ENCODE measurements around the gene LHFPL3. TPM values are rescaled to one million over a fixed set of nuclear protein-coding genes. Genes with fewer than 3 reads are reported as not detected.
"Not testable (repeated sequence)": the region's sequence is repeated elsewhere in the genome, so short reads cannot be mapped to it uniquely, and the experiment has no call there.

The LHFPL3 gene
- total RNA-seq, 1 donor from 2014 or later, result not detected

DNA sequence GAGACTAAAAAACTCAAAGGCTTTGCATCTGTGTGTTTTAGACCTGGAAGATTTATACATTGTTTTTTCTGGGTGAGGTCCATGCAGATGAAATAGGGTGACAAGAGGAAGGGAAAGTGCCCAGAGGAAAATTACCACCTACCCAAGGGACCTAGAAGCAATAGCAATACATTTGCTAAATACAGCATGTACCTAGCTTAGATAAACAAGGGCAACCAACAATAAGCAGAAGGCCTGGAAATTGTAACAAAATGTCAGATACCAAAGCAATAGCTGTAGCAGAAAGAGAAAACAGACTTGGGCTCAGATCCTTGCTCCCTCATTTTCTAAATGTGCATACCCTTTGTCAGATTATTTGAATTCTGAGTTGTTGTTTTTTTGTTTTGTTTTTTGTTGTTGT lies 367.2 kb downstream of the LHFPL3 start:
- intact Hi-C loops (cut with micrococcal nuclease), result no loop called here
- no peak overlapping the region for H3K4me3 Mint-ChIP-seq
- TF ChIP-seq, protein P1, sequence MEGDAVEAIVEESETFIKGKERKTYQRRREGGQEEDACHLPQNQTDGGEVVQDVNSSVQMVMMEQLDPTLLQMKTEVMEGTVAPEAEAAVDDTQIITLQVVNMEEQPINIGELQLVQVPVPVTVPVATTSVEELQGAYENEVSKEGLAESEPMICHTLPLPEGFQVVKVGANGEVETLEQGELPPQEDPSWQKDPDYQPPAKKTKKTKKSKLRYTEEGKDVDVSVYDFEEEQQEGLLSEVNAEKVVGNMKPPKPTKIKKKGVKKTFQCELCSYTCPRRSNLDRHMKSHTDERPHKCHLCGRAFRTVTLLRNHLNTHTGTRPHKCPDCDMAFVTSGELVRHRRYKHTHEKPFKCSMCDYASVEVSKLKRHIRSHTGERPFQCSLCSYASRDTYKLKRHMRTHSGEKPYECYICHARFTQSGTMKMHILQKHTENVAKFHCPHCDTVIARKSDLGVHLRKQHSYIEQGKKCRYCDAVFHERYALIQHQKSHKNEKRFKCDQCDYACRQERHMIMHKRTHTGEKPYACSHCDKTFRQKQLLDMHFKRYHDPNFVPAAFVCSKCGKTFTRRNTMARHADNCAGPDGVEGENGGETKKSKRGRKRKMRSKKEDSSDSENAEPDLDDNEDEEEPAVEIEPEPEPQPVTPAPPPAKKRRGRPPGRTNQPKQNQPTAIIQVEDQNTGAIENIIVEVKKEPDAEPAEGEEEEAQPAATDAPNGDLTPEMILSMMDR (IDR thresholded peaks at IDR 0.05), result no peak
- ATAC-seq (ENCODE audit: low read depth), result no peak
- no peak for DNase-seq
- H3K9me3 Mint-ChIP-seq, result no peaks in the 10 kb centered on the region
- H3K4me1 Mint-ChIP-seq, result no peaks in the 10 kb centered on the region
- no peak overlapping the region for H3K27ac Mint-ChIP-seq
- CTCF ChIA-PET, result no interaction called here
- H3K27me3 Mint-ChIP-seq, result peaks cover 2% of the 10 kb centered on the region
- POLR2A ChIA-PET, result no interaction called here
- H3K36me3 Mint-ChIP-seq (ENCODE audit: low read depth), result no peaks in the 10 kb centered on the region

DNA sequence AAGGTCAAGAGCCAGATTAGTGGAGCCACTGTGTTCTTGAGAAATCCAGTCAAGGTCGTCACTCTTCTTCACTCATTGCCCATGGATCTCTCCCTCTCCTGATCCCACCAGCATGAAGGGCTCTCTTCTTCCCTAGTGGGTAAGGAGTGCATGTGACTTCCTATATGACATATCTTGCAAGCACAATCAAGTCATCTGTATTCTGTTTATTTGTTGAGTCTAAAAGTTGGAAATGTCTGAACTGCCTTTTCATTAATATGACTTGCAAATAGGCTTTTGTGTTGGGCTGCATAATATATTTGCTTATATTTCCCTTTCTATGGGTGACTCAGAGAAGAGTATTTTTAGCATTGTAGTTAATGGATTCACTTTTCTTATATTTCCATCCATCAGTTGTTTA lies 371.9 kb downstream of the LHFPL3 start:
- H3K27ac Mint-ChIP-seq, result no peak overlapping the region
- ChIA-PET CTCF (no interaction called here), POLR2A (no interaction called here)
- TF ChIP-seq, protein P1 (IDR thresholded peaks at IDR 0.05), result no peak
- H3K9me3 Mint-ChIP-seq, result no peaks in the 10 kb centered on the region
- H3K36me3 Mint-ChIP-seq (ENCODE audit: low read depth), result no peaks in the 10 kb centered on the region
- H3K27me3 Mint-ChIP-seq, result no peaks in the 10 kb centered on the region
- no peak for DNase-seq
- no peak overlapping the region for H3K4me3 Mint-ChIP-seq
- H3K4me1 Mint-ChIP-seq, result no peaks in the 10 kb centered on the region
- no peak for ATAC-seq (ENCODE audit: low read depth)
- intact Hi-C loops (cut with micrococcal nuclease), result no loop called here

GRCh38 chr7:104721027-104721426 lies 392.6 kb downstream of the LHFPL3 start:
- POLR2A ChIA-PET; DNase-seq; ATAC-seq (ENCODE audit: low read depth); intact Hi-C loops (cut with micrococcal nuclease); H3K27ac Mint-ChIP-seq; H3K4me3 Mint-ChIP-seq; H3K9me3 Mint-ChIP-seq; H3K4me1 Mint-ChIP-seq; H3K27me3 Mint-ChIP-seq; CTCF ChIA-PET; H3K36me3 Mint-ChIP-seq (ENCODE audit: low read depth): not testable (repeated sequence)

GRCh38 chr7:104723001-104723400 lies 394.6 kb downstream of the LHFPL3 start:
- no peak for DNase-seq
- ChIA-PET POLR2A (no interaction called here), CTCF (no interaction called here)
- H3K4me3 Mint-ChIP-seq, result no peak overlapping the region
- peaks cover 2% of the 10 kb centered on the region for H3K9me3 Mint-ChIP-seq
- H3K36me3 Mint-ChIP-seq (ENCODE audit: low read depth), result no peaks in the 10 kb centered on the region
- no peak overlapping the region for H3K27ac Mint-ChIP-seq
- TF ChIP-seq, protein P1 (IDR thresholded peaks at IDR 0.05), result no peak
- intact Hi-C loops (cut with micrococcal nuclease), result no loop called here
- no peaks in the 10 kb centered on the region for H3K4me1 Mint-ChIP-seq
- ATAC-seq (ENCODE audit: low read depth), result no peak
- peaks cover 3% of the 10 kb centered on the region for H3K27me3 Mint-ChIP-seq

DNA sequence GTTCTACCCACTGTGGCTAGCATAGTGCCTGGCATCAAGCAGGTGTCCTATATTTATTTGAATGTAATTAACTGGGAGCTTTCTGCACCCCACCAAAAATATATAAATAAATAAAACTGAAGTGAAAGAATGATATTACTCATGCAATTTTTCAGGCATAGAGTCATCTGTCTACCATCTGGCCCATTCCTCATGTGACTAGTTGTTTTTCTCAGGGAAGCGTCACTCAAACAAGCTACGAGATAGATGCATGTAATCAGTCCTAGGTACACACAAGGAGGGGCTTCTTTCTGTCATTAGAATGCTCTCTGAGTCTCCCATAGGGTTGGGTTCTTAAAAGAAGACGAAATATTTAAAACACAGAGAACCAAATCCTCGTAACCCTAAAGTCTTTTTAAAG lies 430.1 kb downstream of the LHFPL3 start:
- TF ChIP-seq, protein P1 (IDR thresholded peaks at IDR 0.05), result no peak
- CTCF ChIA-PET, result no interaction called here
- intact Hi-C loops (cut with micrococcal nuclease), result no loop called here

GRCh38 chr7:104761892-104762291 lies 433.5 kb downstream of the LHFPL3 start:
- TF ChIP-seq, protein P1 (IDR thresholded peaks at IDR 0.05), result no peak
- H3K27me3 Mint-ChIP-seq, result peaks cover 9% of the 10 kb centered on the region
- peaks cover 6% of the 10 kb centered on the region for H3K9me3 Mint-ChIP-seq
- no peak overlapping the region for H3K4me3 Mint-ChIP-seq
- no peak overlapping the region for H3K27ac Mint-ChIP-seq
- DNase-seq (no peak), ATAC-seq (ENCODE audit: low read depth) (no peak)
- intact Hi-C loops (cut with micrococcal nuclease), result no loop called here
- ChIA-PET CTCF (no interaction called here), POLR2A (no interaction called here)
- H3K4me1 Mint-ChIP-seq, result no peaks in the 10 kb centered on the region
- H3K36me3 Mint-ChIP-seq (ENCODE audit: low read depth), result no peaks in the 10 kb centered on the region

More for the DNA sequence above, 430.1 kb downstream of the LHFPL3 start:
- no peaks in the 10 kb centered on the region for H3K4me1 Mint-ChIP-seq
- no peak overlapping the region for H3K27ac Mint-ChIP-seq
- no peak overlapping the region for H3K4me3 Mint-ChIP-seq
- POLR2A ChIA-PET, result no interaction called here
- H3K27me3 Mint-ChIP-seq, result peaks cover 11% of the 10 kb centered on the region
- no peak for ATAC-seq (ENCODE audit: low read depth)
- no peaks in the 10 kb centered on the region for H3K36me3 Mint-ChIP-seq (ENCODE audit: low read depth)
- peaks cover 10% of the 10 kb centered on the region for H3K9me3 Mint-ChIP-seq
- DNase-seq, result no peak
